NB4 (cell line): Measurements from ENCODE around the gene CCDC73.
"Not testable (repeated sequence)": the region's sequence is repeated elsewhere in the genome, so short reads cannot be mapped to it uniquely, and the experiment has no call there.

Experiments used
- POLR2A ChIP-seq: IDR thresholded peaks from 2 replicates; pipeline ENCODE4 v1.6.1; 2011; ENCODE audit warnings: mild to moderate bottlenecking; ENCODE audit not compliant: insufficient read length; ENCODE audit errors: extremely low read depth
- TF ChIP-seq, protein P1 (sequence below): IDR thresholded peaks from one replicate; pipeline ENCODE4 v1.5.1; 2012; ENCODE audit warnings: low read depth, low read length
- TF ChIP-seq, protein P2 (sequence below): IDR thresholded peaks from 2 replicates; pipeline ENCODE4 v1.6.1; 2011; ENCODE audit warnings: low read depth, low read length

DNA sequence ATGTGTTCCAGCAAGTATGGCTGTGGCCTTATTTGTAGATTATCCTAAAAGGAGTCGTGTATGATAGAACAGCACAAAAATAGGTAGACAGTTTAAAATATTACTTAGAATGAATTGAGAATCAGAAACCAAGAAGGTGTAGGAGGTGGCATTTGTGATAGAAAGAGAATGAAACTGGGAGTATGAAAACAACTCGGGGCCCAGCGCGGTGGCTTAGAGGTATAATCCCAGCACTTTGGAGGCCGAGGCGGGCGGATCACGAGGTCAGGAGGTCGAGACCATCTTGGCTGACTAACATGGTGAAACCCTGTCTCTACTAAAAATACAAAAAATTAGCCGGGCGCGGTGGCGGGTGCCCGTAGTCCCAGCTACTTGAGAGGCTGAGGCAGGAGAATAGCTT lies 198.3 kb downstream of the CCDC73 start:
- not testable (repeated sequence) for TF ChIP-seq POLR2A
- TF ChIP-seq, protein P1, sequence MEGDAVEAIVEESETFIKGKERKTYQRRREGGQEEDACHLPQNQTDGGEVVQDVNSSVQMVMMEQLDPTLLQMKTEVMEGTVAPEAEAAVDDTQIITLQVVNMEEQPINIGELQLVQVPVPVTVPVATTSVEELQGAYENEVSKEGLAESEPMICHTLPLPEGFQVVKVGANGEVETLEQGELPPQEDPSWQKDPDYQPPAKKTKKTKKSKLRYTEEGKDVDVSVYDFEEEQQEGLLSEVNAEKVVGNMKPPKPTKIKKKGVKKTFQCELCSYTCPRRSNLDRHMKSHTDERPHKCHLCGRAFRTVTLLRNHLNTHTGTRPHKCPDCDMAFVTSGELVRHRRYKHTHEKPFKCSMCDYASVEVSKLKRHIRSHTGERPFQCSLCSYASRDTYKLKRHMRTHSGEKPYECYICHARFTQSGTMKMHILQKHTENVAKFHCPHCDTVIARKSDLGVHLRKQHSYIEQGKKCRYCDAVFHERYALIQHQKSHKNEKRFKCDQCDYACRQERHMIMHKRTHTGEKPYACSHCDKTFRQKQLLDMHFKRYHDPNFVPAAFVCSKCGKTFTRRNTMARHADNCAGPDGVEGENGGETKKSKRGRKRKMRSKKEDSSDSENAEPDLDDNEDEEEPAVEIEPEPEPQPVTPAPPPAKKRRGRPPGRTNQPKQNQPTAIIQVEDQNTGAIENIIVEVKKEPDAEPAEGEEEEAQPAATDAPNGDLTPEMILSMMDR = not testable (repeated sequence)
- TF ChIP-seq, protein P2, sequence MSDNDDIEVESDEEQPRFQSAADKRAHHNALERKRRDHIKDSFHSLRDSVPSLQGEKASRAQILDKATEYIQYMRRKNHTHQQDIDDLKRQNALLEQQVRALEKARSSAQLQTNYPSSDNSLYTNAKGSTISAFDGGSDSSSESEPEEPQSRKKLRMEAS = not testable (repeated sequence)
